NCI-H2107 treated with DMSO at 0.1 percent for 48 hours (cell line): ENCODE data around the gene HS6ST2.

Experiments used
- DNase-seq: peaks from one replicate; lab custom pipeline; 2025; ENCODE audit not compliant: unreplicated experiment; lab: John Stamatoyannopoulos, UW

The HS6ST2 gene

DNA sequence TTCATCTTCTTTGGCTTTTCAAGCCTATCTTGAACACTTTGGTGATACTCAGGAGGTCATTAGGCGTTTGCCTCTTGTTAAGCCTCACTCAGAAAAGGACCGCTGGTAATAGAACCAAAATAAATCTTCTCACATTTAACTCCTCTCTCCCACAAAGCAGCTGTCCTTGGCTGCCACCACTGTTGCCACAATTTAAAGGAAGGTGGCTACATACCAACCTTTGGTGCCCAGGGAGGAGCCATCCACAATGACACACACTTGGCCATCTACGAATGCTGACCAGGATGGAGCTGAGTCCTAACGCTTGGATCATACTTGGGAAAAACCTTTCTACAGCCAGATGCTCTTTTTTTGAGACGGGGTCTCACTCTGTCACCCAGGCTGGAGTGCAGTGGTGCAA is 210.2 kb downstream of the HS6ST2 start:
- DNase-seq, result no peak

DNA sequence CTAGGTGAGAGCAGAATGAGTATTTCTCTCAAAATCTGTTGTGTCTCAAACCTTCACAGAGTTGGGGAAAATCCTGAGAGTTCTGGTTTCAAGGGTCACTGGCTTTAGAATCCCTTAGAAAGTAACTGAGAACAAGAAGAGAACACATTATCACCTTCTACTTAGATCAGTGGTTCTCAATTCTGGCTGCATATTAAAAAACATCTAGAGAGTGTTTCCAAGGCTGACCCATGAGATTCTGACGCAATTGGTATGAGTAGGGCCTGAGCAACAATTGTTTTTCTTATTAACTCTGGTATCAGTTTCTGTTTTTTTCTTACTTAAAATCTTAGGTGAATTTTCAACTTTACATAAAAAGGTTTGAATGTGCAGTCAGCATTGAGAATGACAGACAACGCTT is 212.8 kb downstream of the HS6ST2 start:
- no peak for DNase-seq

DNA sequence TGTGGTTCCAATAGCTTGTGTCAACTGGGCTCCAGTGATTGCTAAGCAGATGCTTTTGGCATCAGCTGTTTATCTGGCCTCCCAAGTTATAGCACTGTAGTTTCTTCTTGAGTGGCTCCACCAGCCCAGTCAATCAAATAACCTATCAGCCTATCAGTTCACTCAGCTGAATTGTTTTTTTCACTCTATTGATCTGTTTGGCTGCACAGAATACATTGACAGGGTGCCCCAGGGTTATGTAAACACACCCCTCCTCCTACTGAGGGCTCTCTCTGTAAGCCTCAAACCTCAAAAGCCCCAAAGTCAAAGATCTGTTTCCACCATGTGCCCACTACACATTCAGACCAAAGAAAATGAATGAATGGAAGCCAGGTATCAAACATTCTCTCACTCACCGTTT is 214.0 kb downstream of the HS6ST2 start:
- DNase-seq, result no peak

DNA sequence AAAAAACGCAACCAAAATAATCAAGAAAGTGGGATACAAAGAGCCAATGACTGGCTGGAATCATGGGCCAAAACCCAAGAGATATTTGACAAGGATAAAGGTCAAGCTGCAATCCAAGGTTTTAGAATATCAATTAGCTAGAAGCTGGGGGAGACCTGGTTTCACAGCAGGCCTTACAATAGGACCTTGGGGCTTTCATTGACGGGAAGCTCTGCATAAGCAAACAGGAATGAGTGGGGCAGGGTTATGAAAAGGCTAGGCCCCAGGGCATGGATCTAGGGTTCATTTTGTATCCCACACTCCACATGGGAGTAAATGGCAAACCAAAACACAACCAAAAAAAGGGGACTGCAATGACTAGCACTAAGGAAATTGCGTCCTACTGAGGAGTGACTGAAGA is 215.3 kb downstream of the HS6ST2 start:
- DNase-seq, result no peak

DNA sequence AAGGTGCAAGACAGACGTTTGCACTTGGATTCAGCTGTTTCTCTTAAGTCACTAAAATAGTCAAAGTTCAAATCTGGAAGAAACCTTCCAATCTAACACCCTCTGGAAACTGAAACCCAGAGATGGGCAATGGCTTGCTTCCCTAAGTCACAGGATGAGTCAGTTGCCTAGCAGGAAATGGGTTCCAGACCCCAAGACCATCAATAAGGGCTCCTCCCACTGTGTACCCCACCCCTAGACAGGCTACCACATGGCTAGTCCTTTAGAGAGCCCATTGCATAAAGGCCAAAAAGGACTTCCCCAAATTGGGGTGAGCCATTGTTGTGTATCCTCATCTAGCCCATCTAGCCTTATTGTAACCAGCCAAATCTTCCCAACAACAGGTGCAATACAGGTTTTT is 216.2 kb downstream of the HS6ST2 start:
- no peak for DNase-seq

DNA sequence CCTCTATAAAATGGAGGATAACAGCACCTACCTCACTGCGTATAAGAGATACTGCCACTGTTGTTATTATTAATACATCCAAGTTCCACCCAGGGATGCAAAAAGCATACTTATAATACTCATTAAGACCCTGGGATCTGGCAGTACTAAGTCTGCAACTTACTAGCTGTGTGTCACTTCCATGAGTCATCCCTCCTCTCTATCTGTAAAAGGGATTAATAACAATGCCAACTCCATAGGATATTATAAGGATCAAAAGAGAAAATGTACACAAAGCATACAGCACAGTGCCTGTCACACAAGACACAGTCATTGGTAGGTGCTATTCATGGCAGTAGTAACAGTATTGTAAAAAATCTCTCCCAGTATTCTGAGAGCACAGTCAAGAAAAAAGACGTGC is 216.7 kb downstream of the HS6ST2 start:
- DNase-seq, result no peak

DNA sequence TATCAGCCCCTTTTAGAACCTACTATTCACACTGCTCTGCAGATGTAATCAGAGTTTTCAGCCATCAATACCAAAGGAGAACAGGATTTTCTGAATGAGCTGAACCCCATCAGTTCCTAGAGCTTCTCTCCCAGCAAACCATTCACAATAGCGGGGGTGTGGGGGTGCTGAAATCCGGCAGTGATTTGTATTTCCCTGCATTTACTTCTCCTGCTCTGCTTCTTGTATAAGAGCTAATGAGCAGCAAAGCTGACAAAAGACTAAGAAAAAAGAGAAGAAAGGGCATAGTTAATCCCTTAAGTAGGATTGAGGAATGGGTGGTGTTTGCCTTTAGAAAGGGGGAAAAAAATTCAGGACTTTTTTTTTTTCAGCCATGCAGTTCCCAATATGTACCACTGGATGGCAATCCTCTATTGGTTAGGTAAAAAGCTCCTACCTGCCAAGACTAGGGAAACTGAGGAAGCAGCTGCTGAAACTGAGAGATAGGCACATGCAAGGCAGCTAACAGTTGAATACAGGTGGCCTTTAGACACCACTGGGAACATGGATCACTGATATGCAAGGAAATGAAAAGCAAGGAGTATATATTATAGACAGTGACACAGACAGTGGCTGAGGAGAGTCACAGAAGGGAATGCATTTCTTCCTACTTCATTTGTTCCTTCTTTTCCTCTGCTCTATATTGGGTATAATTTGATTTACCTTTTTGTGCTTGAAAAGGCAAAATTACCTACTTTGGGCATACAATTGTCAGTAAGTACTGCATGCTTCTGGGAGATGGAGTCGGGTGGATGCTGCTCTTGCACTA is 217.9 kb downstream of the HS6ST2 start:
- DNase-seq, result no peak

DNA sequence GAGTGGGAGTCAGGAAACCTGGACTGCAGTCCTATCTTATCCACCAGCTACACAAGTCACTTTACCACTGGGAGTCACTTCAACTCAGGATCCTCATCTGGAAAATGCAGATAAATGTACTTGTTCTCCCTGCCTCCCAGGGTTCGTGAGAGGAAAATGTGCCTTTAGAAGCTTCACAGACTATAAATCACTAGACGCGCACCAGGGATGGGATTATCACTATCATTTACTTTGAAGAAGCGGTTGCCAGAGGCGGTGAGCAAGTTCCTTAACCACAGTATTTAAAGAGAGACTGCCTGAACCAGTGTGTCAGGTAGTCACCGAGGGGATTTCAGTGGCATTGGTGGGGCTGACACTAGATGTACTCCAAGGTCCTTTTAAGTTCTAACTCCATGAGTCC is 219.5 kb downstream of the HS6ST2 start:
- DNase-seq, result no peak

DNA sequence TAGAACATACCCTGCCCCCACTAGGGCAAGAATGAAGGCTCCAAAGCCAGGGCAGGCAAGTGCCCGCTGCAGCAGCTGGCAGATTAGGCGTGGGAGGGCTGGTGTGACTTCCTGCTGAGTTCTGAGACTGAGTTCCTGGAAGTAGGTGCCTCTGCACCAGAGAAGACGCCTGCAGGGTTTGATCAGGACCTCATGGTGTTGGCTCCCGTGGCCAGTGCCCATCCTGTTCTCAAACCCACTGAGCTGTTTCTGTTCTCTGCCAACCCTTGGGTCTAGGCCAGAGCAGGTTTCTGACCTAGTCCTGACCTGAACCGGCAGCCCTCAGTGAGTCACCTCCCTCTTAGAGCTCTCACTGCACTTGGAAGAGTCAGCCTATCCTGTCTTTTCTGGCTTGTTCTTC is 220.7 kb downstream of the HS6ST2 start:
- no peak for DNase-seq

DNA sequence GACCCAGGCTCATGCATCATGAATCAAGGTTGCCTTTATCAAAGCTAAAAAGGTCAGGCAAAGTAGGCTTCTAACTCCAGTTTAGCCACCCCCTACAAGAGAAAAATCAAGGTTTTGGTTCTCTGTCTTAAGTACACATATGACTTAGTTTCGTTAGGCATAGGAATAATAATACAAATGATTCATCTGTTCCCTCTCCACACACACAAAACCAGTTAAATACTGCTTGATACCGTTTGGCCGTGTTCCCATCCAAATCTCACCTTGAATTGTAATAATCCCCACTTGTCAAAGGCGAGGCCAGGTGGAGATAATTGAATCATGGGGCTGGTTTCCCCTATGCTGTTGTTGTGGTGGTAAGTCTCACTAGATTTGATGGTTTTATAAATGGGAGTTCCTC is 226.2 kb downstream of the HS6ST2 start:
- DNase-seq, result no peak

DNA sequence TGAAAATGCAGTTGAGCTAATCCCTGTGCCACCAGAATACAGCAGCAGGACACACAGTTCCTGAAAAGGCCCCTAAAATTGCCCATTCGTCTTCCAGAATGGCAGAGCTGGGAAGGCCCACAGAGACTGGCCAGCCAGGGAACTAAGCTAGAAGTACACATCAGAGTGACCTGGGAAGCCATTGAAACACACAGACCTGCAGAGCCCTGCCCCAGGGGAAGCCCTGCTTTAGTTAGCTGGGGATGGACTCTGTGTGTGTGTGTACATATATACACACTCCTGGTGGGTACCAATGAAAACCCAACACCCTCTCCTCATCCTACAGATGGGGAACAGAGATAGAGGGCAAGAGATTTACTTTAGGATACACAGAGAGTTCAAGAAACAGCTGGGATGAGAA is 227.7 kb downstream of the HS6ST2 start:
- DNase-seq, result no peak

DNA sequence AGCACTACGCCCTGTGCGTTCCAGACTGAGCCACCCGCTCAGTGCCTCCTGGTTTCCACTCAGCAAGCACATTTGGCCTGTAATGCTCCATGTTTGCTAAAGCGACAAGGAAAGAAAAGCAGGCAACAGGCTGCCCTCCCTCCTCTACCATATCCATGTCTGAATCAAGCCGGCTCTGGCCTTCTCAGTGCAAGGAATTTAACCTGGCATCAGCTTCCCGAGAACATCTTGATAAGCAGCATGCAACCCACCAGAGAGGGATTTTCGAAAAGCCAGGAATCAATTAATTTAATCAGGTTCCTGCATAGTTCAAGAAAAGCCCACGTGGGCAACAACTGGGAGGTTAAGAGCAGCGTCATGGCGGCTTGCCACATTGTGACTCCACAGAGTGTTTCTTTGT is 228.2 kb downstream of the HS6ST2 start:
- DNase-seq, result no peak

DNA sequence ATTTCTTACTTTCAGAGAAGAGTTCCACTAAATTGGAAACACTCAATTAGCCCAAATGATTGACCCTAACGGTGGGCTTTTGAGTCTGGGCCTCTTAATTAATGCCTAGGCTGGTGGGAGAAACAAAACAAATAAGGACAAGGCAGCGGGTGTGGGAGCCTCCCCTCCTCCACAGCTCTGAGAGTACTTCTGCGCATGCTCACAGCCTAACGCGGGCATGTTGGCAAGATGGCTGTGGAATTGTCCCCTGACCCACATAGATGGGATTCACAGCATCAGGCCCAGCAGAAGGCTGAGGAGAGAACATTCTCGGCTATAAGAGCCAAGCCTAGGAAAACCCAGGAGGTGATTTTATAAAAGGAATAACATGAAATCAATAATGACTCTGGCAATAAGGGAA is 230.1 kb downstream of the HS6ST2 start:
- DNase-seq, result no peak

DNA sequence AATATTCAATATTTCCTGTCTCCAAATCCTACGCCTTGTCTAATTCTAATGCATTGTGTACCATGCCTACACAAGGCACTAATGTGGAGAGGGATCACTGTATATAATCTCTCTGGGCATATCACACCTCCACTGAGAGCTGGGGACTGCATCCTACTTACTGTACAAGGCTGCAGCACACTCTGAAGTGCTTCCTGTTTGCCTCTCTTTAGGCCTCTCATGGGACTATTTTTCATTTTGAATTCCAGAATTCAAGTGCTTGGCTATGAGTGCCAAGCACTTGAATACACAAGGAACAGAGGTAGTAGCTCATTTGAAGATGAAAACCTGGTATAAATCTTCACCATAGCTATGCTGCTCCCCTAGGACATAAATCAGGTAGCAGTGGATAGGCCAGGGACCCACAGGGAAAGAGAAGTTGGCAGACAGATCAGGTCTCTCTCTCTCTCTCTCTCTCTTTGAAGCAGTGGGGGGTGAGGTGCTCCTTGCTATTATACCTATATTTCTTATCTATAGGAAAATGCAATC is 239.9 kb downstream of the HS6ST2 start:
- DNase-seq, result no peak

DNA sequence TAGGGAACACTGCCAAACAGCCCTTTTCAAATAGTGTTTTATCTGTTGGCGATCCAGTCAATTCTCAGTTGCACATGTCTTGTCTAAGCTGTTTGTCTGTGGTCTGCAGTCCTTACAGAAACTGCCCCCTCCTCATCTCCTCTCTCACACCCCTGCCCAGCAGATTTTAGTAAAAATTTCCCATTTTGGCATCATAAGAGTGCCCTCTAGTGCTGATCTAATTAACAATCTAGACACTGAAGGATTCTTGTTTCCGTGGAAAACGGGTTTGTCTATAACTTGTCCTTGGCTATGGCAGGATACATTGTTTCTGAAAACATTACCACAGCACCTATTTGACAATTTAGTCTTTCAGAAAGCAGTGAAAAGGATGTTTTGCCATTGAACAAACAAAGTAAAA is 242.4 kb downstream of the HS6ST2 start:
- DNase-seq, result no peak

DNA sequence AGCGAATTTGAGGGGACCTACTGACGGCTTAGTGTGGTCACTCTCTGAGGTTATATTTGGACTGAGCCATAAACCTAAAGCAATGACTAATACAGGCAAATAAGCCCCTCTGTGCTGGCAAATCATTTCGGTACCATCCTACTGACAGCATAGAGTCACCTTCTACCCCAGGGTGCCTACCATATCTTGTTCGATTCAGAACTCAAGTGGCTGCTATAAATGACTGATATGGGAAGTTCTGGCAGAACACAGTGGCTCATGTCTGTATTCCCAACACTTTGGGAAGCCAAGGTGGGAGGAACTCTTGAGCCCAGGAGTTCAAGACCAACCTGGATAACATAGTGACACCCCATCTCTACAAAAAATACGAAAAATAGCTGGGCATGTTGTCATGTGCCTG is 243.5 kb downstream of the HS6ST2 start:
- no peak for DNase-seq

DNA sequence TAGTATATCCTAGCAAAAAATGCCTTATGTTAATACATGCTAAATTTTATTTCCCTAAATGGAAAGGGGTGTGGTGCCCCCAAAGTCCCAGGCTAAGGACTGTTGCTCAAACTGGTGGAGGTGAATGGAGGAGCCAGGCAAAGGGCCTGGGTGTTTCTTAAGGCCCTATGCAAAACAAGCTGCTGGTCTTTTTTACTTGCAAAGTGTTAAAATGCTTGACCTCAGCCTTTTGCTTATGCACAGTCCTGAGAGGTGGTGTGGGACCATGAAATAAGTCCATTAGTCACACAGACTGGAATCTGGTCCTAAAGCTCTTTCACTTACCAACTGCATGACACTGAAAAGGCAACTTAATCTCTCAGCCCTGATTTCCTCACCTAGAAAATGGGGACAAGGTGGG is 246.1 kb downstream of the HS6ST2 start:
- DNase-seq, result no peak

DNA sequence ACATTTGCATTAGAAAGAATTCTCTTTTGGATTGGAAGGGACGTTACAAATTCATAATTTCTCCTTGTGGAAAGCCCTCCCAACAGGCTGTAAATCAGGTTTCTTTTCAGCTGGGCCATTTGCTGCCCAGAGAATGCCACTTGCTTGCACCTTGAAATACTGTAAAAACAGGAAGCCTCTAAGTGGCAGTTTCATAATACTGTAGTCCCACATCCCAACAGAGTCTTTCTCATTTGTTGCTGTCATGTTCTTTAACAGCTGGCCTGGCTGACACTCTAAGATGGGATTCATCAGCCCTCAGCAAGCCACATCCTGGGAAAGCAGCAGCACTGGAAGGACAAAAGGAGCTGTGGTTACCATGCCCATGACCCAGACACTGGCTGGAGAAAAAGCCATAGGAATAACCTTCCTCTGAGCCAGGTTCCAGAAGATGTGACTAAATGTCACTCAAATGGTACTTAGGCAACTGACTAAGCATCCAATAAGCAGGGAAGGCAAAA is 247.7 kb downstream of the HS6ST2 start:
- no peak for DNase-seq

DNA sequence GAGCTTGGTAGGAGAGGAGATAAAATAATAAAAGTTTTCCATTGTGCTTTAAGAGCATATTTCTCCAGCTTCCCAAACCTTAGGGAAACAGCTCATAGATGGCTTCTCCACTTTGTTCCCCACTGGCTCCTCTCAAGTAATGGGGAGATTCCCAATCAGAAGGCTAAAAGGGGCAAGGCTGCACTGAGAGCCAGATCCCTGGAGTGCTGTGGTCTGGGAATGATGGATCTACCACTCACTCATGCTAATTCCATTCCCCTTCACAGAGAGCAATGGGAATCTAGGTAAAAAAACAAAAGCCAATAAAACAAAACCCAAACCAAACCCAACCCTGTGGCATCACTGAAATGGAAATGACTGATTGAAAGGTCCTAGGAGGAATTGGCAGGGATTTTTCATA is 249.9 kb downstream of the HS6ST2 start:
- DNase-seq, result no peak

DNA sequence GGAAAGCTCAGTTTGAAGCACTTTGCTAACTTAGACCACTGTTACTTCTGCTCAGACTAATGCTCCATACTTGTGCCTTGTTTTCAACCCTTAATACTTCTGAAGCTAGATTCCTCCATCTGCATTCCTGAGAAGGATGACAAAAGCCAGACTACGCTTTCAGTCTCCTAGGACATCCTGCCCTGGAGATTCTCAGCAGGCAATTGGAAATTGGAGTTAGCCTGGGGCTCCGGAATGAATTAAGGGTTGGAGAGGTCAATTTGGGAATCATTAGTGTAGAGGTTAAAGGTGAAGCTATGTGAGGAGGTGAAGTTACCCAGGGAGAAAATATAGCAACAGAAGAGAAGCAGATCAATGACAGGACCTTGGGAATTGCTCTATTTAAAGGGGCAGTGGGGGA is 253.7 kb downstream of the HS6ST2 start:
- no peak for DNase-seq

DNA sequence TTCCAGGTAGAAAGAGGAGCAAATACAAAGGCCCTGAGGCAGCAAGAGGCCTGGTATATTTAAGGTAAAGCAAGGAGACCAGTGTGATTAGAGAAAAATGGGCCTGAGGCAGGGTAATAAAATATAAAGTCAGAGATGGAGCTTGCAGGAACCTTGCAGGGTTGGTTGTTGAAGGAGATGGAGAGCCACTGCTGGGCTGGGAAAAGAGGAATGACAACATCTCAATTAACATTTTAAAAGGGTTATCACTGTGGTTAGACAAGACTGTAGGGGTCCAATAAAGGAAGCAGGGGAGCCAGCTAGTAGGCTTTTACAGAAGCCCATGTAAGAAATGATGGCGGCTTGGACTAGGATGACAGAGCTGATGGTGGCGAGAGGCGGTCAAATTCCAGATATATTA is 264.0 kb downstream of the HS6ST2 start:
- DNase-seq, result no peak

DNA sequence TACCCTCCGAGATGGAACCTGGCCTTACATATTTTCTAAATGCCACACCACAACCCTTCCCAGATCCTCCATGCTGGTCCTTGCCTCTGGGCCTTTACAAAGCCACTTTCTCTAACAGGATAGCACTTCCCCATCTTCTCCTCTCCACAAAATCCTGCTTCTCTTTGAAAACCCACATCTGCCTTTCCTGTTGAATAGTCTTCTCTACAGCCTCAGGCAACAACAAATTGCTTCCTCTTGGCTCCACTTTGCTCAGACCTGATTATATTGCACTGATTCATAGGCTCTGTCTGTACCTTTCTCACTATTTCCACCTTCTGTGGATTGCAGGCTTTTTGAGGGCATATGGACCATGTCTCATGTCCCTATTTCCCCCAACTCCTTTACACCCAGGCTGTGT is 265.9 kb downstream of the HS6ST2 start:
- no peak for DNase-seq

DNA sequence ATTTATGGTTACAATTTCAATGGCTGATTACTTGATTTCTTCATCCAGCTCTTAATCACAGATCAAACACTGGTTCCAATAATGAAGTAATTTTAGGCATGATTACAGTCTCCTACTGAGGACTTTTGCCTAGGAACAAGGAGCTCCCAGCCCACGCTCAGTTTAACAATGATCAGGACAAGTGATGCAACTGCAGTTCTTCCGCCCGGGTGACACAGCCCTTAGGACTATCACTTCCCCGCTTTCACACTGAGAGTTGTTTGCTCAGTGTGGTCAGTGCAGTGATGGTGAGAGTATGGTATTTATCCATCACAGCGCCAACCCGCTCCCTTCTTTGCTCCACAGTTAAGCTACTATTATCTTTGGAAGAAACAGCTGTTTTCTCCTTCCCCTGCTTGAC is 266.4 kb downstream of the HS6ST2 start:
- DNase-seq, result no peak
